Measurements from ENCODE around the gene EBF3.

Gene EBF3

DNA sequence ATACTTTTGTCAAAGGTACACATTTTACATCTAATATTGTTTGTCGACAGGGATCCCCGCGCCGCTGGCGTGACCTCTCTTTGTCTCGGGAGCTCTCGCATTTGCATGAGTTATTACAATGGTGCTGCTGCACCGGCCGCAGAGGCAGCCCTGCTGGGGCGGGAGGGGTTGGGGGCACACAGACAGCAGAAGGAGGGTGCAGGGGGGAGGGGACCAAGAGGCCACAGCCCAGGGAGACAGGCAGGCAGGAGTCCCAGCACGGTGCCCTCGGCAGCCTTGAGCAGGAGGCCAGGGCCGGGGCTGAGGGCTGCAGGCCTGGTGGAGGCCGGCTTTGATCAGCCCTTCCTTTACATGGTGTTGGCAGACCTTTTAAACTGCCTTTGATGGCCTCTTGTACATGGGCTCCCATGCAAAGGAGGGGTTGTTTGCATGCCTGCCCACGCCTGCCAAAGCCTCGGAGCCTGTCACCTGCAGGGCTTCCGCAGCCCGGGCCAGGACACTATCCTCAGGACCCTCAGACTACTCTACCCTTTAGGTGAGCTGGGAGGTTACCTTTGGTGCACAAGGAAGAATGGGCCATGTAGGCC lies 95.5 kb downstream of the EBF3 start:
- no peak for DNase-seq (ENCODE audit: insufficient read length, low spot score)
- TF ChIP-seq, protein P1, sequence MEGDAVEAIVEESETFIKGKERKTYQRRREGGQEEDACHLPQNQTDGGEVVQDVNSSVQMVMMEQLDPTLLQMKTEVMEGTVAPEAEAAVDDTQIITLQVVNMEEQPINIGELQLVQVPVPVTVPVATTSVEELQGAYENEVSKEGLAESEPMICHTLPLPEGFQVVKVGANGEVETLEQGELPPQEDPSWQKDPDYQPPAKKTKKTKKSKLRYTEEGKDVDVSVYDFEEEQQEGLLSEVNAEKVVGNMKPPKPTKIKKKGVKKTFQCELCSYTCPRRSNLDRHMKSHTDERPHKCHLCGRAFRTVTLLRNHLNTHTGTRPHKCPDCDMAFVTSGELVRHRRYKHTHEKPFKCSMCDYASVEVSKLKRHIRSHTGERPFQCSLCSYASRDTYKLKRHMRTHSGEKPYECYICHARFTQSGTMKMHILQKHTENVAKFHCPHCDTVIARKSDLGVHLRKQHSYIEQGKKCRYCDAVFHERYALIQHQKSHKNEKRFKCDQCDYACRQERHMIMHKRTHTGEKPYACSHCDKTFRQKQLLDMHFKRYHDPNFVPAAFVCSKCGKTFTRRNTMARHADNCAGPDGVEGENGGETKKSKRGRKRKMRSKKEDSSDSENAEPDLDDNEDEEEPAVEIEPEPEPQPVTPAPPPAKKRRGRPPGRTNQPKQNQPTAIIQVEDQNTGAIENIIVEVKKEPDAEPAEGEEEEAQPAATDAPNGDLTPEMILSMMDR (IDR thresholded peaks at IDR 0.05; ENCODE audit: insufficient read depth, missing control alignments), result no peak
- no peak for FAIRE-seq

DNA sequence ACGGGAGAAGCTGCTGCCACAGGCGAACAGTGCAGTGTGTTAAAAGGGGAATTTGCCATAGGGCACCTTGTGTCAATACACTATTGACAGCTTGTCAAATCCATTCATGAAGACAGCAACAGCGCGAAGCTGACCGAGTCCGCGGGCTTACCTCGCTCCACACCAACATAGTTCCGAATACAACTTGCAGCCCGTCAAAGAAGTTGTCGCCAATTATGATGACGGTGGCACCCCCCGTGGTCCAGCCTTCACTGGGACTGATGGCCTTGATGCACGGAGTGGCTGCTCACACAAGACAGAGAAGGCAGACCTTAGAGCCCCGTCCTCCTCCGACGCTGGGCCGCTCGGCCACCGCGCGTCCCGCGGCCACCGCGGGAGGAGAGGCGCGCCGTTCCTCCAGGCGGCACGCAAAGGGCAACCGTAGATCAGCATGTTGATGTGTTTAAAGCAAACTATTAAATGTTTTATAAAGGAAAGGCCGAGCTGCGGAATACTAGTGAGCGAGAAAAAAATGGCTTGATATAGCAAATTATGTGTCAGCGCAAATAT lies 96.4 kb downstream of the EBF3 start:
- TF ChIP-seq, protein P1 (IDR thresholded peaks at IDR 0.05; ENCODE audit: insufficient read depth, missing control alignments), result no peak
- FAIRE-seq (no peak), DNase-seq (ENCODE audit: insufficient read length, low spot score) (no peak)

- DNase-seq (ENCODE audit: insufficient read length, low spot score), result no peak
- TF ChIP-seq, protein P1 (IDR thresholded peaks at IDR 0.05; ENCODE audit: insufficient read depth, missing control alignments), result no peak
- FAIRE-seq, result no peak
Measured at GRCh38 chr10:129866894-129867293, 97.2 kb downstream of the EBF3 start.

DNA sequence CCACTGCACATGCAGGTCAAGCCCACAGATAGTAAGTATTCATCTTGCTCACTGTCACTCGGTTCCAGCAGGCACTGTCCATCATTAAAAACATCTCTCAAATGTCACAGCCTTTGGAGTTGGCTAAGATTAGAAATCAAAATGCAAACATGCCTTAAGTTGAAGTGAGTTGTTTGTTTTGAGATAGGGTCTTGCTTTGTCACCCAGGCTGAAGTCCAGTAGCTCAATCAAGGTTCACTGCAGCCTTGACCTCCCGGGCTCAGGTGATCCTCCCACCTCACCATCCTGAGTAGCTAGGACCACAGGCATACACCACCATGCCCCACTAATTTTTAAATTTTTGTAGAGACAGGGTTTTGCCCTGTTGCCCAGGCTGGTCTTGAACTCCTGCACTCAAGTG lies 98.1 kb downstream of the EBF3 start:
- DNase-seq (ENCODE audit: insufficient read length, low spot score) (no peak), FAIRE-seq (no peak)
- TF ChIP-seq, protein P1 (IDR thresholded peaks at IDR 0.05; ENCODE audit: insufficient read depth, missing control alignments), result no peak

DNA sequence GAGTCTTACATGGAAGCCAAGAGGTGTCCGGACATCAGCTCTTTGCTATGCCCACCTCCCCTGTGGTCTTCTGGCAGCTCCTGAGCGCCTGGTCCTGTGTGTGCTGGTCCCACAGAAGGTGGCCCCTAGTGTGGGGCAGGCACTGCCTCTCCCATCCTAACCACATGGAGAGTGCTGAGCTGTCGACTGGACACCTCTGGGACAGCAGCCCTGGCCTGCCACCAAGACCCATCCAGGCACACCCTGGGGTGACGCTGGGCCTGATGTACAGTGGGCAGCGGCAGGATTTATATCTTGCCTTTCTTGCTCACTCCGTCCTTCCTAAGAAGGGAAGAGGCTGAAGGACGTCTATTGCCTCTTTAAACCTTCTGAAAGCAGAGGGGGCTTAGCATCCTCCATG lies 98.7 kb downstream of the EBF3 start:
- FAIRE-seq (no peak), DNase-seq (ENCODE audit: insufficient read length, low spot score) (no peak)
- TF ChIP-seq, protein P1 (IDR thresholded peaks at IDR 0.05; ENCODE audit: insufficient read depth, missing control alignments), result no peak

- FAIRE-seq, result no peak
- TF ChIP-seq, protein P1 (IDR thresholded peaks at IDR 0.05; ENCODE audit: insufficient read depth, missing control alignments), result no peak
- no peak for DNase-seq (ENCODE audit: insufficient read length, low spot score)
Measured at GRCh38 chr10:129864601-129865126, 99.4 kb downstream of the EBF3 start.

DNA sequence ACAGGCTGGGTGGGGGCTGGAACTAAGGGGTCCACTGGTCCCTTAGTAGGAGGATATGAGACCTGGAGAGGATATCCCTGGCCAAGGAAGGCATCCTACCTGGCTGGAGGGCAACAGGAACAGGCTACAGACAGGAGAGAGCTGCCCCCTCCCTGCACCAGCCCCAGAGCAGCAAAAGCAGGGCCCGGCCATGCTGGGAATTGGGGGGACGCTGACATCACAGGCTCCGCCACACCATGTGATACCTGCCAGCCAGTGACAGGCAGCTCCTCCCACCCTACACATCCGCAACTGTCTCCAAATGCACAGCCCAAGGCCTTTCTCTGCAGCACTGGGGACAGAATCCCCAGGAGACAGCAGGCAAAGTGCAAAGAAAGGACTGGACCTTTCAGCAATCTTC lies 100.0 kb downstream of the EBF3 start:
- DNase-seq (ENCODE audit: insufficient read length, low spot score) (no peak), FAIRE-seq (no peak)
- TF ChIP-seq, protein P1 (IDR thresholded peaks at IDR 0.05; ENCODE audit: insufficient read depth, missing control alignments), result no peak

All from D721Med (cell line).